Stimulated activated naive CD8-positive, alpha-beta T cell treated with anti-CD3 and anti-CD28 coated beads, Interleukin-15, Interleukin-2, amounts not matched to agents 100 ng/mL and 50 ng/mL, for 24 hours (primary cell): ENCODE results near the gene ABCA2.
"Not testable (repeated sequence)": the region's sequence is repeated elsewhere in the genome, so short reads cannot be mapped to it uniquely, and the experiment has no call there.

Experiments
- H3K27ac Mint-ChIP-seq: one replicate; pipeline ENCODE4 v1.8.0; 2021; ENCODE audit warnings: mild to moderate bottlenecking, mixed read lengths
- H3K27me3 Mint-ChIP-seq: one replicate; pipeline ENCODE4 v1.8.0; 2021; ENCODE audit warnings: mixed read lengths
- H3K36me3 Mint-ChIP-seq: one replicate; pipeline ENCODE4 v1.8.0; 2021; ENCODE audit warnings: low read depth, mixed read lengths
- H3K4me1 Mint-ChIP-seq: one replicate; pipeline ENCODE4 v1.8.0; 2021; ENCODE audit warnings: low read depth, mixed read lengths
- H3K4me3 Mint-ChIP-seq: one replicate; pipeline ENCODE4 v1.8.0; 2021; ENCODE audit warnings: mild to moderate bottlenecking, mixed read lengths
- H3K9me3 Mint-ChIP-seq: one replicate; pipeline ENCODE4 v1.8.0; 2021; ENCODE audit warnings: mixed read lengths

Gene ABCA2

GRCh38 chr9:137009938-137010732, 17.9 kb downstream of the ABCA2 start:
- Mint-ChIP-seq H3K4me1 (peaks cover 11% of the 10 kb centered on the region), H3K9me3 (no peaks in the 10 kb centered on the region), H3K27me3 (no peaks in the 10 kb centered on the region), H3K36me3 (no peaks in the 10 kb centered on the region), H3K4me3 (no peak overlapping the region), H3K27ac (no peak overlapping the region)

DNA sequence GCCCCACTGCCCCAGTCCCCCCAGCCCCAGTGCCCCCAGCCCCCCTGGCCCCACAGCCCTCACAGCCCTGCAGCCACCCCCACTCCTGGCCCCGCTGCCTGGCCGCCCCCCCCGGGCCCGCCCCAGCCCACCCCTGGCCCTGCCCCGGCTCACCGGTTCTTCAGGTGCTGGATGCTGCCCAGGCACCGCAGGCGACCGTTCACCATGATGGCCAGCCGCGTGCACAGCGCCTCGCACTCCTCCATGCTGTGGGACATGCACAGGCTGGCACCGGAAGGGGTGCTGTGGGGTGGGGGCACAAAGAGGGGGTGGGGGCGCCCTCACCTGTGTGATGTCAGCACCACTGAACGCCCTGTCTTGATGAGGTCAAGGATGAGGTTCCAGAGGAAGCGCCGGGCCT, 18.8 kb downstream of the ABCA2 start:
- H3K27me3 Mint-ChIP-seq = no peaks in the 10 kb centered on the region
- no peak overlapping the region for H3K4me3 Mint-ChIP-seq
- H3K4me1 Mint-ChIP-seq = peaks cover 11% of the 10 kb centered on the region
- no peaks in the 10 kb centered on the region for H3K36me3 Mint-ChIP-seq
- no peak overlapping the region for H3K27ac Mint-ChIP-seq
- no peaks in the 10 kb centered on the region for H3K9me3 Mint-ChIP-seq

GRCh38 chr9:137008312-137008711, 19.7 kb downstream of the ABCA2 start:
- H3K27ac Mint-ChIP-seq = no peak overlapping the region
- H3K27me3 Mint-ChIP-seq = no peaks in the 10 kb centered on the region
- peaks cover 11% of the 10 kb centered on the region for H3K4me1 Mint-ChIP-seq
- H3K36me3 Mint-ChIP-seq = no peaks in the 10 kb centered on the region
- H3K9me3 Mint-ChIP-seq = no peaks in the 10 kb centered on the region
- no peak overlapping the region for H3K4me3 Mint-ChIP-seq

GRCh38 chr9:137007816-137008270, 20.2 kb downstream of the ABCA2 start:
- no peaks in the 10 kb centered on the region for H3K9me3 Mint-ChIP-seq
- H3K27ac Mint-ChIP-seq = no peak overlapping the region
- no peaks in the 10 kb centered on the region for H3K27me3 Mint-ChIP-seq
- H3K36me3 Mint-ChIP-seq = no peaks in the 10 kb centered on the region
- peaks cover 11% of the 10 kb centered on the region for H3K4me1 Mint-ChIP-seq
- no peak overlapping the region for H3K4me3 Mint-ChIP-seq

- Mint-ChIP-seq H3K27me3 (no peaks in the 10 kb centered on the region), H3K9me3 (no peaks in the 10 kb centered on the region), H3K4me3 (no peak overlapping the region), H3K36me3 (no peaks in the 10 kb centered on the region), H3K27ac (no peak overlapping the region), H3K4me1 (peaks cover 11% of the 10 kb centered on the region)
Observed at GRCh38 chr9:137007108-137007815, 20.8 kb downstream of the ABCA2 start.

DNA sequence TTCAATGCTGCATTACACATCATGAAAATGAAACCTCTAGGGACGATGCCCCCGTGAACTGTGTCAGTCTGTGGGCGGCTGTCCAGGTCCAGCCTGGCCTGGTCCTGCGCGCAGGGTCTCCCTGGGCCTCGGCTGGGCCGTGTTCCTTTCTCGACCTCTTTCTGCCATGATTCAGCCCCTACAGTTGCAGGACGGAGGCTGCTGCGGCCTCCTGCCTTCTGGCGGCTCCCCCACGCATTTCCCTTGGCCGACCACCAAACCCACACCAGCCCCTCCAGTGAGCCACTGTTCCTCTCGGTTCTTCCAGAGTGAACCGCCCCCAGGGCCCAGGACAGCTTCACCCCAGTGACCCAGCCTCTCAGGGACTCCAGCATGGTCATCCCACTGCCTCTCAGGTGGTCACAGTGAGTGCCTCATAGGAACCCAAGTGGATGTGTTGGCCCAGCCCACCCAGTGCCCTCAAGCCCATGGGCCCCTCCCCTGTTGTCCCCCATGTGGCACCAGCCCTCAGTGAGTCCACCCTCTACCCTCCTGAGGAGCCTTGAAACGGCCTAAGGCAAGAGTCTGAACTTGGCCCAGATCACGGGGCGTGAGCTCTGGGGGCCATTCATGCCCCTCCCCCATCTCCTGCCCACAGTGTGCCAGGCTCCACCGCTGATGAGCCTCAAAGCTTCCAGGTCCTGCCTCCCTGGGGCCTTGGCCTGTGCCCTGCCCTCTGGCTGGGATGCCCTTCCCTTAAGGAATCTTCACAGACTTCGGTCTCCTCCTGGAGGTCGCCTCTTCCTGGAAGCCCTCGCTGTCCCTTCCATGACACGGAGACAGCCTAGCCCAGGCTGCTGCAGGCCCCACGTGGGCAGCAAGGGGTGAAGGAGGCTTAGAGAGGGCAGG, 21.7 kb downstream of the ABCA2 start:
- peak overlapping the region; percentile 36 for H3K27ac Mint-ChIP-seq
- peaks cover 11% of the 10 kb centered on the region for H3K4me1 Mint-ChIP-seq
- H3K27me3 Mint-ChIP-seq = no peaks in the 10 kb centered on the region
- H3K4me3 Mint-ChIP-seq = no peak overlapping the region
- no peaks in the 10 kb centered on the region for H3K9me3 Mint-ChIP-seq
- no peaks in the 10 kb centered on the region for H3K36me3 Mint-ChIP-seq

DNA sequence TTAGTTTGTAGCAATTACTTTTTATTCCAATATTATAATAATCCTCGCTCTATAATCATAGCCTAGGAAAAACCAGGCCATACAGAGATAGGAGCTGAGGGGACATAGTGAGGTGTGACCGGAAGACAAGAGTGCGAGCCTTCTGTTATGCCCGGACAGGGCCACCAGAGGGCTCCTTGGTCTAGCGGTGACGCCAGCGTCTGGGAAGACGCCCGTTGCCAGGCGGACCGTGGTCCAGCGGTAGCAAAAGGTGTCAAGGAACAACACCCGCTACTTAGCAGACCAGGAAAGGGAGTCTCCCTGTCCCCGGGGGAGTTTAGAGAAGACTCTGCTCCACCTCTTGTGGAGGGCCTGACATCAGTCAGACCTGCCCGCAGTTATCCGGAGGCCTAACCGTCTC, 23.8 kb downstream of the ABCA2 start:
- H3K36me3 Mint-ChIP-seq, H3K4me3 Mint-ChIP-seq, H3K27ac Mint-ChIP-seq: not testable (repeated sequence)

DNA sequence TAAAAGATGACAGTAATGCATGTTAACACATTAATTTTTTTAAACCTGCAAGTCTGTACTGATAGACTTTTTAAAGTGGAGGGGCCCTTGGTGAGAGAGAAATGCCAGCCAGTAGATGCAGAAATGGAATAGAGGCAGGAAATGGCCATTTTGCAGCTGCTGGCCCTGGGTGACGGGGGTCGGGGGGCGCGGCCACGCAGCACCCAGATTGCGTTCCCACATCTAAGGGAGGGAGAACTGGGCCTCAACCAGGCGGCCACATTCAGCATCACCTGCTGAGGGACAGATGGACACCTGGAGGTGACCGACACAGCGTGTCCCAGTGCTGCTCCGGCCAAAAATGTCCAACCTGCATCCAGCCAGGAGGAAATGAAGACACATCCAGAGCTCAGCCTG, 25.4 kb downstream of the ABCA2 start:
- no peaks in the 10 kb centered on the region for H3K27me3 Mint-ChIP-seq
- no peaks in the 10 kb centered on the region for H3K36me3 Mint-ChIP-seq
- H3K4me3 Mint-ChIP-seq = no peak overlapping the region

More for the DNA sequence above, 23.8 kb downstream of the ABCA2 start:
- H3K4me1 Mint-ChIP-seq = peaks cover 24% of the 10 kb centered on the region
- H3K9me3 Mint-ChIP-seq, H3K27me3 Mint-ChIP-seq: not testable (repeated sequence)

GRCh38 chr9:137001857-137002645, 26.0 kb downstream of the ABCA2 start:
- Mint-ChIP-seq H3K27me3 (no peaks in the 10 kb centered on the region), H3K4me3 (no peak overlapping the region), H3K36me3 (no peaks in the 10 kb centered on the region), H3K27ac (no peak overlapping the region), H3K4me1 (peaks cover 42% of the 10 kb centered on the region), H3K9me3 (no peaks in the 10 kb centered on the region)

More for the DNA sequence above, 25.4 kb downstream of the ABCA2 start:
- Mint-ChIP-seq H3K4me1 (peaks cover 37% of the 10 kb centered on the region), H3K9me3 (no peaks in the 10 kb centered on the region), H3K27ac (no peak overlapping the region)

DNA sequence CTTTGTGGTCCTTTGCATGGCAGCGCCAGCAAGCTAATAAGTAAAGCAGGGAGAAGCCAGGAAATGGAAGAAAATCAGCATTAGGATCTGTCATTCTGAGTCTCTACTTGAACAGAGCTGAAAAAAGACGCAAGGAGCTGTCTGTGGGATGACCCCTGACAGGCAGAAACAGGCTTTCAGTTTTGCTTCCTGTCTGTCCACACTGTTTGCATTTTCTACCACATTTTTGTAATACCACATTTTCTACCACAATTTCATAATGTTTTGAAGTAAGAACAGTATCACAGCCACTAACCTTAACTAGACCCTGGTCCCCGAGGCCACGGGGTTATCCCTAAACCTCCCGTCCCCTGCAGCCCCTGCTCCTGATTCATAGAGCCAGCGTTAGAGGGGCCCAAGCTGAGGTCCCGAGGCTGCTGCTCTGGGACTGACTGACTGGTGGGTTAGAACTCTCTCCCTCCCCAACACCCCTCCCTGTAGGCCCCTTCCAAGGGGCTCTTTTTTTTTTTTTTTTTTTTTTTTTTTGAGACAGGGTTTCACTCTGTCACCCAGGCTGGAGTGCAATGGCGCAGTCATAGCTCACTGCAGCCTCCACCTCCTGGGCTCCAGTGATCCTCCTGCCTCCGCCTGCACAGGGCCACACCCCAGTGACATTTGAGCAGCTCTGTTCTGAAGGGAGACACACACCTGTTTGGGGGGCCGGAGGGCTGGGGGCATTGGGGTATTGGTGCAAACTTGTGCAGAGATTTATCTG, 27.7 kb downstream of the ABCA2 start:
- peaks cover 39% of the 10 kb centered on the region for H3K4me1 Mint-ChIP-seq
- H3K36me3 Mint-ChIP-seq = no peaks in the 10 kb centered on the region
- H3K4me3 Mint-ChIP-seq = peak overlapping the region; percentile 61
- H3K27me3 Mint-ChIP-seq = no peaks in the 10 kb centered on the region
- peak overlapping the region; percentile 83 for H3K27ac Mint-ChIP-seq
- no peaks in the 10 kb centered on the region for H3K9me3 Mint-ChIP-seq

DNA sequence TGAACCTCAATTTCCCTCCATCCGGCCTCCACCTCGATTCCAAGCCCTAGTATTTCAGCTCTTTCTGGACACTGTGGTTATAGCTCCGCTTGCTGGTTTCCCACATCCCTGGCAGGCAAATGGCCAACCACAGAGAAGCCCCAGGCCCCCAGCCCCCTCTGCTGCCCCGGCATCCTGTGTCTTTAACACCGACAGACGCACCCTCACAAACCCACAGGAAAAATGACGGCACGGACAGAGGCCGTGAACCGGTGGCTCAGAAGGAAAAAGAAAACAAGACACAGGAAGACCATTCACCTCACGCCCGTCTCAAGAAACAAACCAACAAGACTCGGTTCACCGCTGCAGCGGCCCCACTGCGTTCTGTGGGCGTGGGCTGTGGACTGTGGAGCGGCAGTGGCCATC, 30.2 kb downstream of the ABCA2 start:
- H3K4me1 Mint-ChIP-seq = peaks cover 49% of the 10 kb centered on the region
- H3K27ac Mint-ChIP-seq = peak overlapping the region; percentile 68
- no peaks in the 10 kb centered on the region for H3K9me3 Mint-ChIP-seq
- no peaks in the 10 kb centered on the region for H3K27me3 Mint-ChIP-seq
- H3K4me3 Mint-ChIP-seq = peak overlapping the region; percentile 43
- H3K36me3 Mint-ChIP-seq = no peaks in the 10 kb centered on the region

GRCh38 chr9:136997371-136997770, 30.7 kb downstream of the ABCA2 start:
- Mint-ChIP-seq H3K27ac (no peak overlapping the region), H3K27me3 (no peaks in the 10 kb centered on the region), H3K4me1 (peaks cover 49% of the 10 kb centered on the region), H3K9me3 (no peaks in the 10 kb centered on the region), H3K36me3 (no peaks in the 10 kb centered on the region), H3K4me3 (peak overlapping the region; percentile 43)

GRCh38 chr9:136996361-136997292, 31.4 kb downstream of the ABCA2 start, which contains the start of gene CLIC3:
Gene CLIC3 (minus strand): TSS chr9:136996568. CDS start chr9:136996543, 25 bp downstream.
- peaks cover 51% of the 10 kb centered on the region for H3K4me1 Mint-ChIP-seq
- no peak within 1 kb of the TSS for H3K27ac Mint-ChIP-seq
- no peaks in the 10 kb centered on the region for H3K36me3 Mint-ChIP-seq
- H3K4me3 Mint-ChIP-seq = peak within 1 kb of the TSS; percentile 10
- no peaks in the 10 kb centered on the region for H3K9me3 Mint-ChIP-seq
- no peaks in the 10 kb centered on the region for H3K27me3 Mint-ChIP-seq
